Mucosa of stomach (tissue), 1 donor: ENCODE measurements around the gene STX18.

Experiments used
- H3K27me3 ChIP-seq: one replicate; pipeline ENCODE4 v1.7.0; 2013; ENCODE audit warnings: mild to moderate bottlenecking, low read length; ENCODE audit not compliant: control insufficient read depth, insufficient read depth
- H3K36me3 ChIP-seq: one replicate; pipeline ENCODE4 v1.7.0; 2013; ENCODE audit warnings: low read length; ENCODE audit not compliant: control insufficient read depth, insufficient read depth
- H3K4me1 ChIP-seq: one replicate; pipeline ENCODE4 v1.7.0; 2013; ENCODE audit warnings: mild to moderate bottlenecking, low read length; ENCODE audit not compliant: control insufficient read depth, insufficient read depth
- H3K4me3 ChIP-seq: one replicate; pipeline ENCODE4 v1.7.0; 2013; ENCODE audit warnings: low read length
- H3K9ac ChIP-seq: one replicate; pipeline ENCODE4 v1.7.0; 2013; ENCODE audit warnings: mild to moderate bottlenecking, low read length, moderate library complexity
- H3K9me3 ChIP-seq: one replicate; pipeline ENCODE4 v1.7.0; 2013; ENCODE audit warnings: mild to moderate bottlenecking, low read length, moderate library complexity; ENCODE audit not compliant: control insufficient read depth
- donor health status: Pancreatic carcinoma.

The STX18 gene

GRCh38 chr4:4440333-4441061 is 101.4 kb downstream of the STX18 start:
- Histone ChIP-seq H3K36me3 (peaks cover 12% of the 10 kb centered on the region), H3K4me1 (no peaks in the 10 kb centered on the region)

GRCh38 chr4:4439782-4440181 is 102.1 kb downstream of the STX18 start:
- Histone ChIP-seq H3K27me3 (no peaks in the 10 kb centered on the region), H3K4me3 (no peak overlapping the region), H3K9ac (no peak overlapping the region), H3K4me1 (no peaks in the 10 kb centered on the region), H3K9me3 (no peaks in the 10 kb centered on the region), H3K36me3 (peaks cover 12% of the 10 kb centered on the region)

More at GRCh38 chr4:4440333-4441061, 101.4 kb downstream of the STX18 start:
- H3K4me3 ChIP-seq, result no peak overlapping the region
- no peaks in the 10 kb centered on the region for H3K27me3 ChIP-seq
- H3K9me3 ChIP-seq, result no peaks in the 10 kb centered on the region
- no peak overlapping the region for H3K9ac ChIP-seq

GRCh38 chr4:4438891-4439290 is 103.0 kb downstream of the STX18 start:
- Histone ChIP-seq H3K9me3 (no peaks in the 10 kb centered on the region), H3K4me1 (no peaks in the 10 kb centered on the region), H3K36me3 (peaks cover 12% of the 10 kb centered on the region), H3K9ac (no peak overlapping the region), H3K4me3 (no peak overlapping the region), H3K27me3 (no peaks in the 10 kb centered on the region)

- H3K9ac ChIP-seq, result no peak overlapping the region
- peaks cover 12% of the 10 kb centered on the region for H3K36me3 ChIP-seq
- no peaks in the 10 kb centered on the region for H3K27me3 ChIP-seq
- no peaks in the 10 kb centered on the region for H3K9me3 ChIP-seq
- no peaks in the 10 kb centered on the region for H3K4me1 ChIP-seq
- no peak overlapping the region for H3K4me3 ChIP-seq
Observed at GRCh38 chr4:4437798-4438470, 103.9 kb downstream of the STX18 start.

- Histone ChIP-seq H3K36me3 (peaks cover 12% of the 10 kb centered on the region), H3K4me1 (no peaks in the 10 kb centered on the region), H3K9ac (no peak overlapping the region), H3K27me3 (no peaks in the 10 kb centered on the region), H3K9me3 (no peaks in the 10 kb centered on the region), H3K4me3 (no peak overlapping the region)
Observed at GRCh38 chr4:4436244-4436823, 105.5 kb downstream of the STX18 start.

GRCh38 chr4:4433941-4434340 is 107.9 kb downstream of the STX18 start:
- no peak overlapping the region for H3K9ac ChIP-seq
- no peaks in the 10 kb centered on the region for H3K9me3 ChIP-seq
- H3K4me3 ChIP-seq, result no peak overlapping the region
- H3K4me1 ChIP-seq, result no peaks in the 10 kb centered on the region
- H3K36me3 ChIP-seq, result peaks cover 12% of the 10 kb centered on the region
- H3K27me3 ChIP-seq, result no peaks in the 10 kb centered on the region

- Histone ChIP-seq H3K9me3 (no peaks in the 10 kb centered on the region), H3K36me3 (peaks cover 10% of the 10 kb centered on the region), H3K9ac (no peak overlapping the region), H3K4me1 (no peaks in the 10 kb centered on the region), H3K4me3 (no peak overlapping the region), H3K27me3 (no peaks in the 10 kb centered on the region)
Observed at GRCh38 chr4:4432341-4433125, 109.3 kb downstream of the STX18 start.

GRCh38 chr4:4430492-4431195 is 111.2 kb downstream of the STX18 start:
- H3K9me3 ChIP-seq, result no peaks in the 10 kb centered on the region
- no peaks in the 10 kb centered on the region for H3K4me1 ChIP-seq
- H3K27me3 ChIP-seq, result no peaks in the 10 kb centered on the region
- H3K9ac ChIP-seq, result no peak overlapping the region
- H3K36me3 ChIP-seq, result peaks cover 5% of the 10 kb centered on the region
- H3K4me3 ChIP-seq, result no peak overlapping the region

GRCh38 chr4:4428966-4429875 is 112.6 kb downstream of the STX18 start:
- no peak overlapping the region for H3K9ac ChIP-seq
- no peaks in the 10 kb centered on the region for H3K27me3 ChIP-seq
- H3K4me3 ChIP-seq, result no peak overlapping the region
- peaks cover 5% of the 10 kb centered on the region for H3K36me3 ChIP-seq
- H3K4me1 ChIP-seq, result no peaks in the 10 kb centered on the region
- no peaks in the 10 kb centered on the region for H3K9me3 ChIP-seq

- H3K36me3 ChIP-seq, result peaks cover 5% of the 10 kb centered on the region
- no peaks in the 10 kb centered on the region for H3K9me3 ChIP-seq
- H3K4me3 ChIP-seq, result no peak overlapping the region
- H3K4me1 ChIP-seq, result no peaks in the 10 kb centered on the region
- H3K27me3 ChIP-seq, result no peaks in the 10 kb centered on the region
- no peak overlapping the region for H3K9ac ChIP-seq
Observed at GRCh38 chr4:4427886-4428285, 114.0 kb downstream of the STX18 start.
